WTC11 (cell line): ENCODE data around the gene CPEB4.

ENCODE experiments used
- CTCF ChIP-seq: fragments of 200-600 bp; IDR thresholded peaks from 2 replicates; pipeline ENCODE4 v1.8.0; 2022; ENCODE audit warnings: antibody characterized with exemption
- IRF1 ChIP-seq: sonication (generic); formaldehyde crosslinking; IDR thresholded peaks from 2 replicates; pipeline ENCODE4 v1.8.0; 2023; ENCODE audit warnings: missing genetic modification reagents
- KAT7 ChIP-seq: sonication (generic); formaldehyde crosslinking; IDR thresholded peaks from 2 replicates; pipeline ENCODE4 v1.8.1; 2023; ENCODE audit warnings: missing genetic modification reagents, mild to moderate bottlenecking, borderline replicate concordance
- MAX ChIP-seq: sonication (generic); formaldehyde crosslinking; IDR thresholded peaks from 2 replicates; pipeline ENCODE4 v1.8.0; 2022; ENCODE audit warnings: mild to moderate bottlenecking, missing genetic modification reagents
- MLX ChIP-seq: sonication (generic); formaldehyde crosslinking; IDR thresholded peaks from 2 replicates; pipeline ENCODE4 v1.8.1; 2023; ENCODE audit warnings: mild to moderate bottlenecking, missing genetic modification reagents, moderate library complexity
- SMAD4 ChIP-seq: sonication (generic); formaldehyde crosslinking; IDR thresholded peaks from 2 replicates; pipeline ENCODE4 v1.8.0; 2022; ENCODE audit warnings: mild to moderate bottlenecking, missing genetic modification reagents
- ZNF121 ChIP-seq: sonication (generic); formaldehyde crosslinking; IDR thresholded peaks from 2 replicates; pipeline ENCODE4 v1.8.0; 2023; ENCODE audit warnings: missing genetic modification reagents
- ZNF416 ChIP-seq: fragments of 250-450 bp; sonication (Bioruptor Pico); IDR thresholded peaks from 2 replicates; pipeline ENCODE4 v1.9.0; 2021; ENCODE audit warnings: mild to moderate bottlenecking, inconsistent platforms

- no peak for TF ChIP-seq CTCF
- TF ChIP-seq MAX (CRISPR knock-in tag) = no peak
- no peak for TF ChIP-seq MLX (CRISPR knock-in tag)
- TF ChIP-seq ZNF416 (CRISPR knock-in tag) = no peak
- no peak for TF ChIP-seq KAT7 (CRISPR knock-in tag)
- no peak for TF ChIP-seq SMAD4 (CRISPR knock-in tag)
- no peak for TF ChIP-seq IRF1 (CRISPR knock-in tag)
- TF ChIP-seq ZNF121 (CRISPR knock-in tag) = no peak
Measured at GRCh38 chr5:174010365-174010764, 122.2 kb downstream of the CPEB4 start.
